OCI-LY1 (cell line): ENCODE data around the gene KCNH8.

ENCODE experiments used
- EZH2 ChIP-seq: fragments of 200-600 bp; sonication (generic), shearing (Covaris generic); IDR thresholded peaks from 2 replicates; pipeline ENCODE4 v1.8.0; 2017; ENCODE audit warnings: borderline replicate concordance, mixed run types, mild to moderate bottlenecking, antibody characterized with exemption, low read length, moderate library complexity, mixed read lengths
- TF ChIP-seq, protein P1 (sequence below): fragments of 200-600 bp; sonication (generic), shearing (Covaris generic); IDR thresholded peaks from 2 replicates; pipeline ENCODE4 v1.5.1; 2017; ENCODE audit warnings: mild to moderate bottlenecking, antibody characterized with exemption, low read length, moderate library complexity, mixed read lengths

- TF ChIP-seq, protein P1, sequence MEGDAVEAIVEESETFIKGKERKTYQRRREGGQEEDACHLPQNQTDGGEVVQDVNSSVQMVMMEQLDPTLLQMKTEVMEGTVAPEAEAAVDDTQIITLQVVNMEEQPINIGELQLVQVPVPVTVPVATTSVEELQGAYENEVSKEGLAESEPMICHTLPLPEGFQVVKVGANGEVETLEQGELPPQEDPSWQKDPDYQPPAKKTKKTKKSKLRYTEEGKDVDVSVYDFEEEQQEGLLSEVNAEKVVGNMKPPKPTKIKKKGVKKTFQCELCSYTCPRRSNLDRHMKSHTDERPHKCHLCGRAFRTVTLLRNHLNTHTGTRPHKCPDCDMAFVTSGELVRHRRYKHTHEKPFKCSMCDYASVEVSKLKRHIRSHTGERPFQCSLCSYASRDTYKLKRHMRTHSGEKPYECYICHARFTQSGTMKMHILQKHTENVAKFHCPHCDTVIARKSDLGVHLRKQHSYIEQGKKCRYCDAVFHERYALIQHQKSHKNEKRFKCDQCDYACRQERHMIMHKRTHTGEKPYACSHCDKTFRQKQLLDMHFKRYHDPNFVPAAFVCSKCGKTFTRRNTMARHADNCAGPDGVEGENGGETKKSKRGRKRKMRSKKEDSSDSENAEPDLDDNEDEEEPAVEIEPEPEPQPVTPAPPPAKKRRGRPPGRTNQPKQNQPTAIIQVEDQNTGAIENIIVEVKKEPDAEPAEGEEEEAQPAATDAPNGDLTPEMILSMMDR, result no peak
- no peak for TF ChIP-seq EZH2
These were observed 136.7 kb downstream of the KCNH8 start for GRCh38 chr3:19284974-19285373.
